GM12892 (cell line): ENCODE measurements around the gene PHF21B.

Experiments
- POLR2A ChIP-seq: IDR thresholded peaks from 2 replicates; pipeline ENCODE4 v1.6.1; 2011; ENCODE audit warnings: low read depth, low read length, control low read depth
- POLR2AphosphoS5 ChIP-seq: IDR thresholded peaks from 2 replicates; pipeline ENCODE4 v1.6.1; 2011; ENCODE audit warnings: low read depth, low read length, control low read depth
- TAF1 ChIP-seq: IDR thresholded peaks from 2 replicates; pipeline ENCODE4 v1.6.1; 2011; ENCODE audit warnings: low read depth, mild to moderate bottlenecking, control low read depth, low read length, borderline replicate concordance

GRCh38 chr22:44860311-44860710, 149.5 kb downstream of the PHF21B start:
- no peak for TF ChIP-seq POLR2A
- no peak for TF ChIP-seq TAF1
- TF ChIP-seq POLR2AphosphoS5: no peak
